ENCODE results near the gene GAMT.

The GAMT gene

DNA sequence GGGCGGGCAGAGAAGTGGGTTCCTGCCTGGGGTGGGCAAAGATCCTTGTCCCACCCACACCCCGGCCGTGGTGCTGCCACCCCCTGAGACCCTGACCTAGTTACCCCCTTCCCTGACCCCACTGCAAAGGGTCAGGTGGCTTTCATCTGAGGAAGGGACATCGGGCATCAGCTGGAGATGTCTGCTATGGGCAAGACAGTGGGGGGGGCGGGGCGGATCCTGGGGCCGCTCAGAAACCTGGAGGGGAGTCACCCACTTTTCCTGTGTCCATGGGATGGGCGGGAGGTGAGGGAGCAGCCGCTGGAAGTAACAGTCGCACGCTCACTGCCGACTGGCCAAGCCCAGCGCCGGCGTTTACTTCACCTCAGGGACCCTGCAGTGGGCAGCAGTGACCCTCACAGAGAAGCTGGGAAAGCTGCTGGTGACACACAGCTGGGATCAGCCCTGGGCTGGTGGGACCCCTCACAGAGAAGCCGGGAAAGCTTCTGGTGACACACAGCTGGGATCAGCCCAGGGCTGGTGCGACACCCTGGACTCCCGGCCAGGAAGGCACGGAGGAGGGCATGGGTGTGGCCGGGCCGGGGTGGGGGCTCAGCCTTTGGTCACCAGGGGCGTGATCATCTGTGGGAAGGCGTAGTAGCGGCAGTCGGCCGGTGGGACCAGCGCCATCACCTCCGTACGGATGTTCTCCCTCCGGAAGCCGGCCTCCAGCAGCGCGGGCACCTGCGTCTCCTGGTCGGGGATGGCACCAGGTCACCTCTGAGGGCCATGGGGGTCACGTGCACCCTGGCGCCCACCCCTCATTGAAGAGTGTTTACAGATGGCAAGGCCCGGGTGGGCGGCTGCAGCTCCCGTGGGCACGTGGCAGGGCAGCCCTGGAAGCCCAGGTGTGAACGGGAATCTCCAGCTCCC lies 4.3 kb downstream of the GAMT start:
- H3K9me3 ChIP-seq (ENCODE audit: insufficient read depth, low read depth, low read length) = peaks cover 1% of the 10 kb centered on the region
- no CpG with 5 or more reads among the region's 42 CpGs for WGBS (ENCODE audit: extremely low coverage, insufficient coverage, insufficient read length)
- H3K4ac ChIP-seq (ENCODE audit: low read depth, low read length) = no peak overlapping the region
- H2AFZ ChIP-seq (ENCODE audit: insufficient read depth, low read length, poor library complexity) = no peak overlapping the region
- H2BK120ac ChIP-seq (ENCODE audit: insufficient read depth, low read length, poor library complexity) = no peak overlapping the region
- H2AK5ac ChIP-seq (ENCODE audit: low read length) = no peak overlapping the region
- no peak overlapping the region for H3K4me2 ChIP-seq (ENCODE audit: low read length)
- H3K23ac ChIP-seq (ENCODE audit: low read length) = no peak overlapping the region
- H3K79me2 ChIP-seq (ENCODE audit: control insufficient read depth, insufficient read depth, low read length, poor library complexity) = peaks cover 6% of the 10 kb centered on the region
- no peak overlapping the region for H3K18ac ChIP-seq (ENCODE audit: low read length)
- no peaks in the 10 kb centered on the region for H3K27me3 ChIP-seq (ENCODE audit: insufficient read depth, low read length)
- H2BK12ac ChIP-seq (ENCODE audit: low read length) = no peak overlapping the region
- H3K27ac ChIP-seq (ENCODE audit: low read depth, low read length) = no peak overlapping the region
- no peak overlapping the region for H3K14ac ChIP-seq (ENCODE audit: low read length)
- H3K9ac ChIP-seq (ENCODE audit: low read length) = no peak overlapping the region
- H3K36me3 ChIP-seq (ENCODE audit: control insufficient read depth in 1 of 2, insufficient read depth in 2 of 2, low read length in 2 of 2) = peaks cover 15 to 16% of the 10 kb centered on the region in 2 experiments
- peaks cover 6% of the 10 kb centered on the region in 2 experiments for H3K4me1 ChIP-seq (ENCODE audit: control insufficient read depth in 1 of 2, insufficient read depth in 2 of 2, low read length in 2 of 2)
- H4K91ac ChIP-seq (ENCODE audit: low read depth, low read length) = no peak overlapping the region
- no peak overlapping the region for H4K12ac ChIP-seq (ENCODE audit: low read depth, low read length)
- no peak overlapping the region for H2BK5ac ChIP-seq (ENCODE audit: low read depth, low read length, poor library complexity)
- no peak overlapping the region for H4K8ac ChIP-seq (ENCODE audit: low read depth, low read length)
- no peak for DNase-seq
- peaks cover 8% of the 10 kb centered on the region for H3K79me1 ChIP-seq (ENCODE audit: low read length)
- H3K4me3 ChIP-seq (ENCODE audit: low read depth, low read length) = peak overlapping the region; percentile 31

GRCh38 chr19:1396019-1396767 lies 5.1 kb downstream of the GAMT start:
- H2BK5ac ChIP-seq (ENCODE audit: low read depth, low read length, poor library complexity) = no peak overlapping the region
- no peak overlapping the region for H2BK12ac ChIP-seq (ENCODE audit: low read length)
- no peak overlapping the region for H4K91ac ChIP-seq (ENCODE audit: low read depth, low read length)
- H3K79me1 ChIP-seq (ENCODE audit: low read length) = peaks cover 5% of the 10 kb centered on the region
- no peak overlapping the region for H3K4me3 ChIP-seq (ENCODE audit: low read depth, low read length)
- no peak overlapping the region for H3K14ac ChIP-seq (ENCODE audit: low read length)
- H2BK120ac ChIP-seq (ENCODE audit: insufficient read depth, low read length, poor library complexity) = no peak overlapping the region
- H2AFZ ChIP-seq (ENCODE audit: insufficient read depth, low read length, poor library complexity) = no peak overlapping the region
- no peak overlapping the region for H2AK5ac ChIP-seq (ENCODE audit: low read length)
- H3K23ac ChIP-seq (ENCODE audit: low read length) = no peak overlapping the region
- H3K36me3 ChIP-seq (ENCODE audit: control insufficient read depth in 1 of 2, insufficient read depth in 2 of 2, low read length in 2 of 2) = peaks cover 16% of the 10 kb centered on the region in 2 experiments
- H4K12ac ChIP-seq (ENCODE audit: low read depth, low read length) = no peak overlapping the region
- H3K27me3 ChIP-seq (ENCODE audit: insufficient read depth, low read length) = no peaks in the 10 kb centered on the region
- no peak for DNase-seq
- no peak overlapping the region for H4K8ac ChIP-seq (ENCODE audit: low read depth, low read length)
- H3K27ac ChIP-seq (ENCODE audit: low read depth, low read length) = no peak overlapping the region
- no peak overlapping the region for H3K4me2 ChIP-seq (ENCODE audit: low read length)
- H3K9ac ChIP-seq (ENCODE audit: low read length) = no peak overlapping the region
- H3K79me2 ChIP-seq (ENCODE audit: control insufficient read depth, insufficient read depth, low read length, poor library complexity) = peaks cover 4% of the 10 kb centered on the region
- H3K18ac ChIP-seq (ENCODE audit: low read length) = no peak overlapping the region
- no peak overlapping the region for H3K4ac ChIP-seq (ENCODE audit: low read depth, low read length)
- H3K9me3 ChIP-seq (ENCODE audit: insufficient read depth, low read depth, low read length) = peaks cover 1% of the 10 kb centered on the region
- no CpG with 5 or more reads among the region's 25 CpGs for WGBS (ENCODE audit: extremely low coverage, insufficient coverage, insufficient read length)
- H3K4me1 ChIP-seq (ENCODE audit: control insufficient read depth in 1 of 2, insufficient read depth in 2 of 2, low read length in 2 of 2) = peaks cover 6% of the 10 kb centered on the region in 2 experiments

- Histone ChIP-seq H2BK120ac (ENCODE audit: insufficient read depth, low read length, poor library complexity) (no peak overlapping the region), H3K4me3 (ENCODE audit: low read depth, low read length) (no peak overlapping the region), H3K18ac (ENCODE audit: low read length) (no peak overlapping the region), H2AFZ (ENCODE audit: insufficient read depth, low read length, poor library complexity) (no peak overlapping the region), H3K79me2 (ENCODE audit: control insufficient read depth, insufficient read depth, low read length, poor library complexity) (no peaks in the 10 kb centered on the region), H3K36me3 (ENCODE audit: control insufficient read depth in 1 of 2, insufficient read depth in 2 of 2, low read length in 2 of 2) (peaks cover 21% of the 10 kb centered on the region in 2 experiments), H3K9me3 (ENCODE audit: insufficient read depth, low read depth, low read length) (peaks cover 4% of the 10 kb centered on the region), H3K27me3 (ENCODE audit: insufficient read depth, low read length) (no peaks in the 10 kb centered on the region), H3K9ac (ENCODE audit: low read length) (no peak overlapping the region), H3K14ac (ENCODE audit: low read length) (no peak overlapping the region), H4K12ac (ENCODE audit: low read depth, low read length) (no peak overlapping the region), H2AK5ac (ENCODE audit: low read length) (no peak overlapping the region), H2BK12ac (ENCODE audit: low read length) (no peak overlapping the region), H2BK5ac (ENCODE audit: low read depth, low read length, poor library complexity) (no peak overlapping the region), H3K4me2 (ENCODE audit: low read length) (no peak overlapping the region), H3K4ac (ENCODE audit: low read depth, low read length) (no peak overlapping the region), H3K79me1 (ENCODE audit: low read length) (no peaks in the 10 kb centered on the region), H3K27ac (ENCODE audit: low read depth, low read length) (no peak overlapping the region), H4K91ac (ENCODE audit: low read depth, low read length) (no peak overlapping the region), H4K8ac (ENCODE audit: low read depth, low read length) (no peak overlapping the region), H3K4me1 (ENCODE audit: control insufficient read depth in 1 of 2, insufficient read depth in 2 of 2, low read length in 2 of 2) (peaks cover 0 to under 1% of the 10 kb centered on the region in 2 experiments), H3K23ac (ENCODE audit: low read length) (no peak overlapping the region)
- DNase-seq = no peak
- WGBS (ENCODE audit: extremely low coverage, insufficient coverage, insufficient read length) = no CpG with 5 or more reads among the region's 52 CpGs
These were observed 5.9 kb downstream of the GAMT start for GRCh38 chr19:1395194-1396018.

Data from trophoblast cell (in vitro differentiated cells and primary cell).